GM18499 (cell line): ENCODE measurements around the gene CNOT10.
"Not testable (repeated sequence)": the region's sequence is repeated elsewhere in the genome, so short reads cannot be mapped to it uniquely, and the experiment has no call there.

Experiments
- ATAC-seq: cut with Tn5 transposase; IDR thresholded peaks from one replicate; pipeline ENCODE4 v1.9.1; 2021; ENCODE audit warnings: moderate number of reproducible peaks; ENCODE audit not compliant: insufficient read depth, unreplicated experiment

Gene CNOT10

GRCh38 chr3:32685543-32686185 is 676 bp downstream of the CNOT10 start:
- peak; percentile 2 for ATAC-seq

DNA sequence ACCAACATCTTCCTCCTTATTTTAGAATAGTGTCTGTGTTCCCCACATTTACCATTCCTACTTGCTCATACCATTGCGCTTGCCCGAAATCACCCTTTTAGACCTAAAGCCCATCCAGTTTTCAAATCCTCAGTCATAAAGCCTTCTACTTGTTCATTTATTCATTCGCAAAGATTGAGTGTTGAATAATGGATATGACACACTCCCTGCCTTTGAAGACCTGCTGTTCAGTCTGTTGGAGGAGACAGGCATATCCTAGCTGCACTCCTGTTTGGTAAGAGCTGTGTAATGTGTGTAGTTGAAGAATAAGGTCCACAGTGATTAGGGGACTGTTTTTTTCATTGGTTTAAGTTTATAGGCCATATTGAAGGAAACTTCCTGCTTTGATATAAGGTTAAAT is 1.7 kb downstream of the CNOT10 start:
- no peak for ATAC-seq

DNA sequence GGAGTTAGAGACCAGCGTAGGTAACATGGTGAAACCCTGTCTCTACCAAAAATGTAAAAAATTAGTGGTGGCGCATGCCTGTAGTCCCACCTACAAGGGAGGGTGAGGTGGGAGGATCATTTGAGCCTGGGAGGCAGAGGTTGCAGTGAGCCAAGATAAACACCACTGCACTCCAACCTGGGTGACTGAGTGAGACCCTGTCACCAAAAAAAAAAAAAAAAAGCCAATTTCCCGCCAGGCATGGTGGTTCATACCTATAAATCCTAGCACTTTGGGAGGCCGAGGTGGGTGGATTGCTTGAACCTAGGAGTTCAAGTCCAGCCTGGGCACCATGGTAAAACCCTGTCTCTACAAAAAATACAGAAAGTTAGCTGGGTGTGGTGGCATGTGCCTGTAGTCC is 6.9 kb downstream of the CNOT10 start:
- ATAC-seq: no peak

DNA sequence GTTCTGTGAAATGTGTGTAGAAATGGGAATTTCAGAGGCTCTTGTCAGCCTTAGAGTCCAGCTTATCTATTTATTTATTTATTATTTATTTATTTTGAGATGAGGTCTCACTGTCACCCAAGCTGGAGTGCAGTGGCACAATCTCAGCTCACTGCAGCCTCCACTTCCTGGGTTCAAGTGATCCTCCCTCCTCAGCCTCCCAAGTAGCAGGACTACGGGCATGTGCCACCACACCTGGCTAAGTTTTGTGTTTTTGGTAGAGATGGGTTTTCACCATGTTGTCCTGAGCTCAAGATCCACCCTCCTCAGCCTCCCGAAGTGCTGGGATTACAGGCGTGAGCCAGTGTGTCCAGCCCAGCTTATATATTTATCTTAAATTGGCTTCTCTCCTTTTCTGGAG is 11.5 kb downstream of the CNOT10 start:
- no peak for ATAC-seq

DNA sequence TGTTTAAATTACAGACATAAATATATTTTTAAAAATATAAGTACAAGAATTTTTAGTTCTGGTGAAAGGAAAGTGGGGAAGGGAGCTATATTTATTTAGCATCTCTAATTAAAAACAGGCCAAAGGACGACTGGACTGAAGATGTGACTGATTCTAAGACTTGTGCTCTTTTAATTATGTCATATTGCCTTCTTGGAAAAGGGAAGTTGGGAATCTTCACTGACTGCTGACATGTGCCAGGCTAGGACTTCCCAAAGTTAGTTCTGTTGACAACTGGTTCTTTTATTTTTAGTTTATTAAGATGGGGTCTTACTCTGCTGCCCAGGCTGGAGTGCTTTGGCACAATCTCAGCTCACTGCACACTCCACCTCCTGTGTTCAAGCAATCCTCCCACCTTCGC is 13.5 kb downstream of the CNOT10 start:
- ATAC-seq: no peak

DNA sequence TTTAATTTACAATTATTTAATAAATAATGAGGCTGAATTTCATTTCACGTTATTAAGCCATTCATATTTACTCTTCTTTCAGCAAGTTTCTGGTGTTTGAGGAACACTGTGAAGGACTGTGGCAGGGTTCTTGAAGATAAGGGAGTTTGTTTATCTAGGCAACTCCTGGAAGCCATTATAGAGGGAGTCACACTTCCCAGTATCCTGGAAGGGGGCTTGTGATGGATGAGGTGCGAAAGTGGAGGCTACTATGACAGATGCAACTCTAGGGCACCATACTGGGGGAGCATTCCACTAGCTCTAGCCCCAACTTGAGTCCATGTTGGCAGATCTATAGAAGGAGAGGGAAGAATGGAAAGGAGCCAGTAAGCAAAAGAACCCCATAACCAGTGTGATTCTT is 14.4 kb downstream of the CNOT10 start:
- ATAC-seq: no peak

- ATAC-seq: no peak
These were observed 15.3 kb downstream of the CNOT10 start for GRCh38 chr3:32700244-32700643.

DNA sequence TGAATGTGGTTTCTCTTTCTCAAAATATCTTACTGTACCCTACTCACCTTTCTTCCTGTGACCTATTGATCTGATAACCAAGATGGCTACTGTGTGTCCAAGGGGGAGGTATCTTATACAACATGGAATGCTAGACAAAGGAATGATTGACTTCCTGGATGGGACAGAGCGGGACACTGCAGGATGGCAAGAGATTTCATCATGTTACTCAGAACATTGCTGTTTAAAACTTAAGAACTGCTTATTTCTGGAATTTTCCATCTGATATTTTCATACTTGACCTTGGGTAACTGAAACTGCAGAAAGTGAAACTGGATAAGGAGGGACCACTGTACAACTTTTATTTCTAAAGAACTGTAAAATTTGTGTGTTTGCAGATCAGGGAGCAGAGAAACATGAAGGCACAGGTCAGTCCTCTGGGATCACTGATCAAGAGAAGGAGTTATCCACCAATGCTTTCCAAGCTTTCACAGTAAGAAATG is 18.5 kb downstream of the CNOT10 start:
- no peak for ATAC-seq

GRCh38 chr3:32705232-32705631 is 20.2 kb downstream of the CNOT10 start:
- ATAC-seq: no peak

DNA sequence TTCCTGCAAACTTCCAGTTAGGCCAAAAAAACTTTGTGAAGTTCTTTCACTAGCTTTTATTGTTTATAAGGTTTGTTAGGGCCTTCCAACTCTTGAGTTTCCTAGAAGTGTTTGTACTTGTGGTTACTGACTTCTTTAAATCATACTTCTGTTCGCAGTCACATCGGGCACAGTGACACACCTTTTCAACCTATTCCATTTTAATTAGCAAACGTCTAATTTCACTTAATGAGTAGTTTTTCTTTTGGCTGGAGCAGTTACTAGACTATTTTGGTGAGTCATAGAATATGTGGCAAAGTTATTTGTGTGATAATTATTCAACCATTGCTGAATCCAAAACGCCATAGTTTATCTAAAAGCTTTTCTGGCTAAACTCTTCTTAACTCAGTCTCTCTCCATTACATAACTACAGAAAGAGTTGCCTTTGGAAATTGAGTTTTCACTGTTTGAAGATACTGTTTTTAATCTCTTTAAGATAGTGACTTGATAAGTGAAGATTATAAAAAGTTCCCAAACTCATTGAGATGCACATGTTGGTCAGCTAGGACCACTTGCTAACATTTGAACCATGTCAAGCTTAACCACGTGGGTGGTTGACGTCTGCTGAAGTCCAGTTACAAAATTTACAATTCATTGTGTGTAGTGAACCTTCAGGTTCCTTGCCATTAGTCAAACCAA is 21.5 kb downstream of the CNOT10 start:
- no peak for ATAC-seq

DNA sequence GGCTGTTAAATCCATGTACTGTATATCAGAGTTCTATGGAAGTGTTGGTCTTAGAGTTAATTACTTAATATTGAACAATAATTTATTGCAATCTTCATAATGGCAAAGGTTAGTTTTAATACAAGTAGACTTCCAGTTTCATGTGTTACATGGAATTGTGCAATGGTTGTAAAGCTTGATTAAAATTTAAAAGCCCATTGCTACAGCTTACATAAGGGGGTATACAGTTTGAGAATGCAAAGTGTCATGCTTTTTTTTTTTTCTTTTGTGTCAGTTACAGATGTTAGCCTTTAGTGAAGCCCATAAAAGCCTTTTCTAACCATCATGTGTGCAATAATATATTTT is 22.0 kb downstream of the CNOT10 start:
- ATAC-seq: no peak

DNA sequence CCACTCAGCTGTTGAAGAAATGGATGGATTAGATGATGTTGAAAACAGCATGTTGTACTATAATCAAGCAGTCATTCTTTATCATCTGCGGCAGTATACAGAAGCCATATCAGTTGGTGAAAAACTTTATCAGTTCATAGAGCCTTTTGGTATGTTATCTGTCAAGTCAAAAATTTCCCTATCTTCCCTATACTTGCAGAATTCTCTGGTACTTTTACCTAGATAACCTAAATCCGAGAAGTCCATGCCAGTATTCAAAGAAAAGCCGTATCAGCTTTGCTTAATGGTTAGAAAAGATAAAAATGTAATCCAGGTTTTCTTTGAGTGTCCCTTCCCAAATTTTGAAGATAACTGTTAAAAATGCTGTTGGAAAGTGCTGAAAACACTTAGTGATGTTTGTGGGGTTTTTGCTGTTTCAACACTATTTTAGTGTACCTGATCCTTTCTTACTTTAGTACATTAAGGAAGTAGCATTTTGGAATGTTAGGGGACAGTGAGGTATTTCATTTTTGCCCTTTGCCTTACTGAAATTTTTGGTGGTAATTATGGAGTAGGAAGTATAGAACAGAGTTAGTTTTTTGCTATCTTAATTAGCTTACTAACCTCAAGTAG is 23.8 kb downstream of the CNOT10 start:
- no peak for ATAC-seq

GRCh38 chr3:32709346-32709745 is 24.4 kb downstream of the CNOT10 start:
- no peak for ATAC-seq

DNA sequence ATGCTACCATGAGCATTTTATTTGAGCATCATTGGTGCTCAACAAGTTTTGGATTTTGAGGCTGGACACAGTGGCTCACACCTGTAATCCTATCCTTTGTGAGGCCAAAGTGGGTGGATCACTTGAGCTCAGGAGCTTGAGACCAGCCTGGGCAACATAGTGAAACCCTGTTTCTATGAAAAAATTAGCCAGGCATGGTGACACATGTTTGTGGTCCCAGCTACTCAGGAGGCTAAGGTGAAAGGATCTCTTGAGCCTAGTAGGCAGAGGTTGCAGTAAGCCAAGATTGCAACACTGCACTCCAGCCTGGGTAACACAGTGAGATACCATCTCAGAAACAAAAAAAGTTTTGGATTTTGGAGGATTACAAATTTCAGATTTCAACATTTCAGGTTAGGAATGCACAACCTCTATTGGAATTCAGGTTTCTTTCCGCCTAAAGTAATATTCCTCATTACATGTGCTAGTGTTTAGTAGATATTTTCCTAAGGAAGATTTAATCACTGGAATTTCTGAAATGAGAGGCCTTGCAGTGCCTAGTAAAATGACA is 27.6 kb downstream of the CNOT10 start:
- no peak for ATAC-seq

GRCh38 chr3:32713181-32713580 is 28.2 kb downstream of the CNOT10 start:
- ATAC-seq: no peak

- ATAC-seq: no peak
These were observed 34.3 kb downstream of the CNOT10 start for GRCh38 chr3:32719335-32719734.

DNA sequence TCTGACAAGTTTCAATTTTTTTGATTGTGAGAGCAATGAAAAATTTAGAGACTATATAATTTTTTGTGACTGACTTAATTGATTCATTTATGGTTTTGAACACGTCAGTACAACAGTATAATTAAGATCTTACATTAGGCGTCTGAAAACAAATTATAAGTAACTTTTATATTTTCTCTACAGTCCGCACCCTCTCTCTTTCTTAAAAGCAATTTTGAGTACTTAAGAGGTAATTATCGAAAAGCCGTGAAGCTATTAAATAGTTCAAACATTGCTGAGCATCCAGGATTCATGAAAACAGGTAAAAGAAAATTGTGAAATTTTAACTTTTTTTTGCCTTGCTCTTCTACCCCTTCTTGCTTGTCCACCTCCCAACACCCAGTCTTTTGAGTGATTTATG is 34.9 kb downstream of the CNOT10 start:
- no peak for ATAC-seq

GRCh38 chr3:32725721-32726120 is 40.7 kb downstream of the CNOT10 start:
- no peak for ATAC-seq

DNA sequence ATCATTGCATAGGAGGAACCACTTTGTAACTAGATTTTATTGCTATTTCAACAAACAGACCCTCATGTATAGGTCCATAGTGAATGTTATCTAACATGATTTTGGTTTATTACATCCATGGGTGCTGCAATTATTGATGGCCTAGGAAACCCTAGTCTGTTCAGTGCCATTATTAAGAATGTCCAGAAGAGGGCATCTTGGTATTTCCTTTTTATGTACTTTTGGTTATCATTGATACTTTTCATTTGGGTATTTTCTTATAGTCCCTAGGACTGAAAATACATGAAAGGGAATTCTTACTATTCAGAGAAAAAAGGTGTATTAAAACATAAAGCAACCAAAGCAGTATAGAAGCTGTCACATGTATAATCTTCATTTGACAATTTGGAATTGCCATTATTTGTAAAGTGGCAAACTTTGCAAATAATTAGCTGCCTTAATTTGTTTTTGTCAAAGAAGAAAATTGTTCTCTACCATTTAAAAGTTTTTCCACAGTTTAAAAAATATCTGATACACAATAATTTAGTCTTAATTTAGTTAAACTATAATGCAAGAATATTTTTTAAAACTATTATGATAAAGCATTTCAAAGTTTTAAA is 48.7 kb downstream of the CNOT10 start:
- peak; percentile 57 for ATAC-seq

DNA sequence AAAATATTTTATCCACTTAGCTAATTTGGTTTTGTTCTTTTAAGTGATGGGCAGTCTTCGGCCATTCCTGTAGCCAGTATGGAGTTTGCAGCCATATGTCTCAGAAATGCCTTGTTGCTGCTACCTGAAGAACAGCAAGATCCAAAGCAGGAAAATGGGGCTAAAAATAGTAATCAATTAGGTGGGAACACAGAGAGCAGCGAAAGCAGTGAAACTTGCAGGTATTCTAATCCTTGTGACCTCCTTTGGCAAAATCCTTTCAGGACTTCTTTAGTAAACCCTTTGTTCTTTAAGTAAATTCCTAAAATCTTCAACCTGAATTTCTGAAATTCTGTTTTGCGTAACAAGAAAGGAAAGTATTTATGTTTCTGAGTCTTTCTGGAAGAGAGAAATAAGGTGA is 49.8 kb downstream of the CNOT10 start:
- no peak for ATAC-seq

DNA sequence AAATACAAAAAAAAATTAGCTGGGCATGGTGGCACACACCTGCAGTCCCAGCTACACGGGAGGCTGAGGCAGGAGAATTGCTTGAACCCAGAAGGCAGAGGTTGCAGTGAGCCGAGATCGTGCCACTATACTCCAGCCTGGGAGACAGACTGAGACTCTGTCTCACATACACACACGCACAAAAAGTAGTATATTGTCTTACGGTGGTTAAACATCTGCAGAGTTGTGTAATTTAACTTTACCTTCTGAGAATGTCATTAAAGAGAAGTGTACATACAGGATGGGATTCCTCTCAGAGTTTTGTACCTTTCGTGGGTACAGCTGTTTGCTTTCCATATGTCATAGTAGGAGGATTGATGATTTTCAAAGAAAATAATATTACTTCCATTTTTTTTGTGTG is 58.5 kb downstream of the CNOT10 start:
- not testable (repeated sequence) for ATAC-seq
